Endothelial cell of hepatic sinusoid (primary cell): Measurements from ENCODE around the gene NPFF.

Experiments used
- in situ Hi-C: cut with HindIII; loops from 2 replicates; pipeline ENCODE4 v1.10.0; 2017; ENCODE audit warnings: low sequenced_read_pairs

NPFF gene

DNA sequence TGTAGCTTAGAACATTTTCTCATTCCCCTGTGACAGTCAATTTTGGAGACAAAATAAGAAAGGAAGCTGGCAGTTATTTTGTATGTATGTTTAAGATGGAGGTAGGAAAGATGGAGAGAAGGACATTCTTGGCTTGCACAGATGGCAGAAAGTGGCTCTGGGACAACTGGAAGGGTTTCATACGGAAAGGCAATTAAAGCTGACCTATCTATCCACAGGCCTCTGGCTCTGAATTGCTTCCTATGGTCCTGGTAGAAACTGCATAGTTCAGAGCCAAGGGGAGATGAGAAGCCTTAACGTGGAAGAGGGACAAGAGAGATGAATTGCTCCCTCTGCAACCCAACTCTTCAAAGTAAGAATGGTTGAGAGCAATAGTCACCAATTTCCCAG, 8.0 kb upstream of the NPFF start:
- in situ Hi-C loops, result no loop called here

DNA sequence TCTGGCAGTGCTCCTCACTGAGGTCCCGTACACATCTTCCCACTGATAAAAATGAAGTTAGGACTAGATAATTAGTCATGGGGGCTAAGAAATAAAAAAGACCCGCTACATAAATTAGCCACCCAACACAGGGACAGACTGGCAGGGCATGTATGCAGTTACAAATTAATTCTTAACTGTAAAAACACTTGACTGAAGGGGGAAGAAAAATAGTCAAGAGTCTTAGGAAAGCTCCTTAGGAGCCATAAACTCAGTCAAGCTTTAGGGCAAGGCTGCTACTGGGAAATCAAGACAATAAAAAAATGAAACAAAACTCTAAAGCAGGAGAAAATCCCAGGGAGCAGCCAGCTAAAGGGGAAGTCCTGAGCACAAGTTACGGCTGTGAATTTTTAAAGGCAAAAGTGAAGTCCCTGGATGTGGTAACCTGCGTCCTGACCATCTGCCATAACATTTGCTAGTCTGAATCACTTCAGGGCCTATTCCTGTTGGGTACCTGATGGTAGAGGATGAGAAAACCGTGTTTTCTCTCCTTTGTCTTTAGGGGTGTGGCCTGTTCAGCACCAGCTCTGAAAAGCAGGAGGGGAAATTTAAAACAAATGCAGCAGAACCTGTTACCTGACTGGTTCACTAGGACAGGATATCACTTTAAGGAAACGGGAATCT, 7.5 kb upstream of the NPFF start:
- in situ Hi-C loops, result loop anchor here (5.0 kb wide), 1 partner anchor 42 kb away; no protein-coding TSS in a partner anchor

DNA sequence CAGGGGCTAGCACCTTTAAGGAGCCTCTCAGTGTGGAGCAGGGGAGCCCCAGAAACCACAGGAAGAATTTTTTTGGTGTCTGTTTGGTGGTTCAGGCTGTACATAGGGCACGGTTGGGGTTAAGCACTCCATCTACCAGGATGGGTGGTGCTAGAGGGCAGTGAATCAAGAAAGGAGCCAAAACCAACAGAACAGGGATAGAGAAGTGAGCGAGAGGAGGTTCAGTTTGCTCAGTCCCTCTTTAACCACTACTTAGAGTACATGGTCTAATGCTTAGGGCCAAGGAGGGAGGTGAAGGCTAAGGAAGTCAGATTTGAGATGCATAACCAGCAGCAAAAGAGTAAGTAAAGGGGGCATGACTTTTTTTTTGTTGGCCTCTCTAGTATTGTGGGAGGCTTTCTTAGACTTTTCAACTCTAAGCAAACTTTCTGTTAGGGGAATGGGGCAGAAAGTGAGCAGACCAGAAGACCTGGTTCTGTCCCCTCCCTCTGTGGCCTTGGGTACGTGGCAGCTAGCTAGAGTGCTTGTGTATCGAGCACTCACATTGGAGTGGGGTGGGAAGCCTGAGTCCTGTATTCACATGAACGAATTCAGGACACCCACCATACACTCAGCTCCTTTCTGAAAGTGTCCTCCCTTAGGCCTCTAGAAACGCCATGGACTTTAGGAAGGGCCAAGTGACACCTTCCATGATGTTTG, 6.6 kb upstream of the NPFF start:
- in situ Hi-C loops, result loop anchor here (5.0 kb wide), 1 partner anchor 42 kb away; no protein-coding TSS in a partner anchor

DNA sequence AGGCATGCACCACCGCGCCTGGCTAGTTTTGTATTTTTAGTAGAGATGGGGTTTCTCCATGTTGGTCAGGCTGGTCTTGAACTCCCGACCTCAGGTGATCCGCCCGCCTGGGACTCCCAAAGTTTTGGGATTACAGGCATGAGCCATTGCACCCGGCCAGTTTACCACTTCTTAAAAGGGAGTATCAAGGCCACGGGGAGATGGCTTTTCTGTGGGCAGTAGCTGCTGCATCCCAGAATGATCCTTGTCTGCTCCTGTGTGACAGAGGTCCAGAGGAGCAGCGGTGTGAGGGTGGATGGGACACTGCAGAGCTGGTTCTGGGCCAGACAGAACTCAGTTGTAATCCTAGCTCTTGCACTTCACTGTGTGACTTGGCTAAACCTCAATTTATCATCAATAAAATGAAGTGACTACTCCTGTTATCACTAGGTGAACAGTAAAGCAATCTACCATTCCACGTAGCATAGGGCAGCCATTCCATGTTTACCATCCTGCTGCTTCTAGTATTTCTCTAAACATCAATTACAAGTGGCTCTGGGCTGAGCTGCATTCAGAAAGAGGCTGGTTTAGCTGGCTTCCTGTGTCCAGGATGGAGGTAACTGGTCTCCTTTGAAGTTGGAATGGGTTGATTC, 3.0 kb upstream of the NPFF start:
- in situ Hi-C loops, result loop anchor here (5.0 kb wide), 1 partner anchor 38 kb away; no protein-coding TSS in a partner anchor

DNA sequence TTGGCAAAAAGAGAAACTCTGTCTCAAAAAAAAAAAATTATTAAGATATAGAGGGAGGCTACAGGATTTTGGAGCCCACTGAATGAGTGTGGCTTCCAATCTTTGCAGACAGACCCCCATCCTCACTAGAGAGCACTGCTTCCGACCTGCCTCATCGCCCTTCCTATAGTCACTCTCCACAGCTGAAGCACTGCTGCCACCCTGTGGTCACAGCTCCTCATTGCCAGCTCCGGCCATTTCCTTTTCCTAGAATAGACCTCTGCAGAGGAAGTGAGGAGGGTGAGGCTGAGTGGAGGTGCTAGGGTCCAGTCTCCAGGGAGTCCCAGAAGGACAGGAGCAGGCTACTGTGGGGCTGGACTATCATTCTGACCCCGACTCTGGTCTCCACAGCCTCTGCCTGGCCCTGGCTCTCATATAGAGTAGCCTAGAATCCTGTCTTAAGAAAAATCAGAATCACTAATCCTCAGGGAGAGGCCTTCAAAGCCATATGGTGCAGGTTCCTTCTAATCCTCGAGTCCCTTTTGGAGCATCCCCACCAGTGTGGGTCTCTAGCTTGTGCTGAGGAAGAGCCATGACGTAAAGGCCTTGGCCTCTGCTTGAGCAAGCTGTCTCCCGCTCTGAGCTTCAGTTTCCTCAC, 1.4 kb upstream of the NPFF start:
- in situ Hi-C loops, result loop anchor here (10.0 kb wide), 1 partner anchor 164 kb away; no protein-coding TSS in a partner anchor

DNA sequence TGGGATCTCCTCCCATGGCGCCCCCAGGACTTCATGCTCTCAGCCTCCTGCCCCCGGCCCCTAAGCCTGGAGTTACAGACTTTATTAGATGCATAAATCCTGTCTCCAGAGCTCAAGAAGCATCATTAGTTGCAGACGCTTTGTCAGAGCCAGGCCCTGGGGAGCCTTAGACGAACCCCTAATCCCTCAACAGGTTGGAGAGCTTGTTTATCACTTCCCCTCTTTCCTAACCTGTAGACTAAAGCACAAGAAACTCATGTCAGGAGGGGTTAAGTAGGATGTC, 260 bp upstream of the NPFF start:
- in situ Hi-C loops, result loop anchor here (10.0 kb wide), 1 partner anchor 163 kb away; no protein-coding TSS in a partner anchor

DNA sequence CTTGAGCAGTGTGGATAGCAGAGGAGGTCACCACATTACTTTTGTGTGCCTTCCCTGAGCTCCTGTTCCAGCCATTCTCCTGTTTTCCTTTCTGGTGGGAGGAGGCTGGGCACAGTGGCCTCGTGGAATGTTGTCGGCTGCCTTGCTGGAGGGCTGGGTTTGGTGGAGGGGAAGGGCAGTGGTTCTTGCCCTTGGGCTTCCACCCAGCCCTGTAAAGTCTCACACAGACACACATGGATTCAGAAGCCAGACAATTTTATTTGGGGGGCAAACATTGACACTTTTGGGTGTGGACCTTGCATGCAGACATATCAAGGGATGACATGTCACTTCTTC, 866 bp downstream of the NPFF start:
- in situ Hi-C loops, result loop anchor here (10.0 kb wide), 1 partner anchor 162 kb away; no protein-coding TSS in a partner anchor

DNA sequence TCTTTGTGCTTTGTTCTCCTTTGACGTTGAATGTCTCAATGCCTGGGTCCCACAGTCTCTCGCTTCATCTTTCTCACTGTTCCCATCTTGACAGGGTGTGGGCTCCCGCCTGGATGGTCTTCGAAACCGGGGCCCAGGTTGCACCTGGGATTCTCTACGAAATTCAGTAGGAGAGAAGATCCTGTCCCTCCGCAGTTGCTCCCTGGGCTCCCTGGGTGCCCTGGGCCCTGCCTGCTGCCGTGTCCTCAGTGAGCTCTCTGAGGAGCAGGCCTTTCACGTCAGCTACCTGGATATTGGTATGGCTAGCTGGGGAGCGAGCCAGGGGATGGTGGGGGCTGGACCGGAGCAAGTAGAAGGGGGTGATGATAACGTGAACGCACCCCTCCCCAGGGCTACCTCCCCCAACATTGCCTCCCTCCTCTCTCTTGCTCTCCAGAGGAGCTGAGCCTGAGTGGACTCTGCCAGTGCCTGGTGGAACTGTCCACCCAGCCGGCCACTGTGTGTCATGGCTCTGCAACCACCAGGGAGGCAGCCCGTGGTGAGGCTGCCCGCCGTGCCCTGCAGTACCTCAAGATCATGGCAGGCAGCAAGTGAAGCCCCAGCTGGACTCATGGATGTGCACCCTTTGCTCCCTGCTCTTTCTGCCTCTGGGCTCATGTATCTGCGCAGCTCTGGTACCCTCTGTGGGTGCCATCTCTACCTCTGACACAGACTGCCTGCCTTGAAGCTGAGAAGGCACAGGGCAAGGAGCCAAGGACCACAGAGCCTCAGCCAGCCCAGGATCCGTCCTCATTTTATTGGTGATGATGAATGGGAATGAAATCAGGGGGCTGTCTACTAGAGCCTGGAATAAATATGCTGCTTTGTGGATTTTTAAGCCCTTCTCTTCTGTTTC, 1.5 kb downstream of the NPFF start:
- in situ Hi-C loops, result loop anchor here (10.0 kb wide), 1 partner anchor 161 kb away; no protein-coding TSS in a partner anchor

DNA sequence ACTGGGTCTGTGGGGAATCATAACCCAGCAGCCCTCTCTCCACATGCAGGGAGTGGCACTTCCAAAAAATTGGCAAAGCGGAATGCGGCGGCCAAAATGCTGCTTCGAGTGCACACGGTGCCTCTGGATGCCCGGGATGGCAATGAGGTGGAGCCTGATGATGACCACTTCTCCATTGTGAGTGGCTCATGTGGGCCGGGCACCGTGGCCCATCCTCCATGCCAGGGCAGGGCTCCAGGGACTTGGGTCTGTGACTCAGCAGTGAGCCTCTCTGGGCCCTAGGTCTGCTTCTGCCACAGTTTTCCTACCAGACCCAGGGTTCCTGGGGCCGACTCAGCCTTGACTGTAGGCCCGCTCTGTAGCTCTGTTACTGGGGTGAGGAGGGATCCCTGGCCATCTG, 2.2 kb downstream of the NPFF start:
- in situ Hi-C loops, result loop anchor here (10.0 kb wide), 1 partner anchor 160 kb away; no protein-coding TSS in a partner anchor

DNA sequence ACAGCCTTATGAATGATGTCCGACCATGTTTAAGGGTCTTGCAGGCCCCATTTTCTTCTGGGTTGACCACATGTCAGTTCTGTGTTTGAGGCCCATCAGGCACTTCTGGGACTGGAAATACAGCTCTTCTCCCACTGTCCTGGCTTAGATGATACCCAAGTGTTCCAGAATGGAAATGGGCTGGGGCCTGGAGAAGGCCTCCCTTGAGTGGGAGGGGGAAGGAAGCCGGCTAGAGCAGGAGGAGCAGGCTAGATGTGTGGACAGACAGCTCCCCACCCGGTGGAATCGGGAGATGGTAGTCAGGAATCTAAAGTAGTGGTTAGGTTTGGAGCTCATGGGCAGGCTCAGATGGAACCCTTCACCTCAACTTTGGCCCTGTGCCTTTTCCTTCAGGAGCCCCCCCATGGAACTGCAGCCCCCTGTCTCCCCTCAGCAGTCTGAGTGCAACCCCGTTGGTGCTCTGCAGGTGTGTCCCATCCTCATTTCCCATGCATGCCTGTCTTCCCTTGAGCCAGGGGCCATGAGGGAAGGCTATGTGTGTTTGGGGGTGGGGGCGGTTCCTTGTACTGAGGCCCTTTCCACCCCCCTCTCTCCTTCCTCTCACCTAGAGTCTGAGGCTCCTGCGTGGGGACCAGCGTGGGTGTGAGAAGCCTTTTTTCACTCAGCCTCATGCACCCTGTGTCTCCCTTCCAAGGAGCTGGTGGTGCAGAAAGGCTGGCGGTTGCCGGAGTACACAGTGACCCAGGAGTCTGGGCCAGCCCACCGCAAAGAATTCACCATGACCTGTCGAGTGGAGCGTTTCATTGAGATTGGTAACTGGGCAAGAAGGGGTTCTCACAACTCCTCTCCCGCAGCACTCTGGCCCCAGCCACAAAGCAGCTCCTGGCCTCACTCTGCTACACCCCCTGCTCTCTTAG, 3.0 kb downstream of the NPFF start:
- in situ Hi-C loops, result loop anchor here (10.0 kb wide), 1 partner anchor 159 kb away; no protein-coding TSS in a partner anchor

DNA sequence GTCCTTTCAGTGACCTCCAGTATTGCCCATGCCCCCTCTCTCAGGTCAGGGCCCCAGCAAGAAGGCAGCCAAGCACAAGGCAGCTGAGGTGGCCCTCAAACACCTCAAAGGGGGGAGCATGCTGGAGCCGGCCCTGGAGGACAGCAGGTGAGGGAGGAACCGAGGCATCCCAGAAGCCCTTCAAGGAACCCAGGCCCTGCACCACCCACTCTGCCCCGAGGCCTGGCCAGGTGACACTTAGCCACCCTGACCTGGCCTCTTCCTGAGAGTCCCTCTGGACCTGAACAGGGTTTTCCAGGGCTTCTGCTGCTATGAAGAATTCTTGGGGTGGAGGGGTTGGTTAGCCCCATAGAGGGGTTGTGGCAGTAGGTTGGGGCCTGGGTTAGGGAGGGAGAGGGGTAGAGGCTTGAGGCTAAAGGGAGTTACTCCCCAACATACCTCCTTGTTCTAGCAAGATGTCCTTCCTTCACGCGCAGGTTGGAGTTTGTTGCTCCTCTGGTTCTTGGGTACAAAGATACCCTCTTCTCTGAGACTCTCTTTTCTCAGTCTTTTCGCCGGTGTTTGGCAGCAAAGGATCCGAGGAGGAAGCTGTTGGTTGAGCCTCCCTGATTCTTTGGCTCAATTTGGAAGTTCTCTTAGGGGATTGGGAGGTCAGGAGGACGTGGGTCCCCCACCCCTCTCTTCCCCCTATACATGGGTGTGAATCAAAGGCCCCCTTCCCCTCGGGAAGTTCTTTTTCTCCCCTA, 4.1 kb downstream of the NPFF start:
- in situ Hi-C loops, result loop anchor here (10.0 kb wide), 1 partner anchor 158 kb away; no protein-coding TSS in a partner anchor

DNA sequence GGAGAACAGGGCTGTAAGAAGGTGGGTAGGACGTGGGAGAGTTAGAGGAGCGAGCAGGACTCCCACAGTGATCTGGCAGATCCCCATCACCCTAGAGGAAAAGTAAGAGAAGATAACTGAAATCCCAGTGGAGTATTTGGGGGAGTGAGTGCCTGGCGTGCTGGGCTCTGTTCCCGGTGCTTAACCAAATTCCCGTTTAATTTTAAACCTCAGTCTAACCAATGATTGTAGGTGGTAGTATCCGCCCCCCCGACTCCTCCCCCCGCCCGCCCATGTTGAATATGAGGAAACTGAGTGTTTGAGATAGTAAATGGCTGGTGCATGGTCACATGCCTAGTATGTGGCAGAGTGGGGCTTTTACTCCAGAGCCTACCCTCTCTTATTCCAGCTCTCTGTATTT, 5.0 kb downstream of the NPFF start:
- in situ Hi-C loops, result loop anchor here (10.0 kb wide), 1 partner anchor 158 kb away; no protein-coding TSS in a partner anchor

DNA sequence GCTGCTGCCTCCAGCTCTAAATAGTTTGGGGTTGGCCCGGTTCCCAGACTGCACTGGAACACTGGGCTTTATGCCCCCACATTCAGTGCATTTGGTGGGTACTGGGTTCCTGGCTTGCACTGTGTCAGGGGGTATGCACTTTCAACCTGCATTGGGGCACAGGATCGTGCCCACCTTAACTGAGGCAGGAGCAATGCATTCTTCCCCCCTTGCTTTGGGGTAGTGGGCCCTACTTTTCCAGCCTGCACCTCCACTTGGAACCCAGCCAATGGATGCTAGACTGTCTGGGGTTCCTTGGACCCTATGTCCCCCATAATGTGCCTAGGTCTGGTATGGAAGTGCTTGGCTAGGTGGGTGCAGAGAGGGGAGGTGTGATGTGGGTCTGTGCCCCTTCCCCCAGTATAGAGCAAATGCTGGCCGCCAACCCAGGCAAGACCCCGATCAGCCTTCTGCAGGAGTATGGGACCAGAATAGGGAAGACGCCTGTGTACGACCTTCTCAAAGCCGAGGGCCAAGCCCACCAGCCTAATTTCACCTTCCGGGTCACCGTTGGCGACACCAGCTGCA, 5.6 kb downstream of the NPFF start:
- in situ Hi-C loops, result loop anchor here (10.0 kb wide), 1 partner anchor 157 kb away; no protein-coding TSS in a partner anchor

DNA sequence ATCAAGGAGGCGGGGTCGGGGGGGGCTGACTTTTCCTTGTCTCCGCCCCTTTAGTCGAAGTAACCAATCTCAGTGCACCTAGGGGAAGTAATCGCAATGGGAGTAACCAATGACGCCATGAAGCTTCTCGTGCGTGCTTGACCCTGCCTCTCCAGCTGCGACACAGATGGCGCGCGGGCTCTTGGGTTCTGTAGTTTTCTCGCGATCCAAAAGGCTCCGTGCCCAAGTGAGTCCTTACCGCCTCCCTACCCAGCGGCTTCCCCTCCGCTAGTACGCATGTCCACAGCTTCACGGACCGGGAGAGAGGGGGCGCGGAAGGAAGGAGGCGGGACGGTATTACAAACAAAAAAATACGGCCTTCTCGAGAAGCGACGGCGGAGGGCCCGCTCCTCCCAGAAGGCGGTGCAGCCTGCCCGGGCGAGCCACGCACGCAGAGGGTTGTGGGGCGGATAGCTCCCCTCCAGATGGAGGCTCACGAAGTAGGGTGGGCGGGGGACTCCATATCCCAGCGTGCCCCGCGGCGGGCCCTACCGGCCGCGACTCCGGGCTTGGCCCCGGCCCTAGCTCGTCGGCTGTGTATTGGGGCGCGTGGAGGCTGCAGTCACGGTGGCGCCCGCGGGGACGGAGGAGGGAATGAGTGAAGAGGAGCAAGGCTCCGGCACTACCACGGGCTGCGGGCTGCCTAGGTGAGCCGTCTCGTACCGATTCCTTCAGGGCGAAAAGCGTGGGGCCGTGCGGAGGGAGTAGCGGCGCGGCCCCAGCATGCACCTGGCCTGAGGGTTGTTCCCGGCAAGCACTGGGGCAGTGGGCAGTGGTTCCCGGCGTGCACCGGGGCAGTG, 6.3 kb downstream of the NPFF start, which contains the start of gene TARBP2:
TSS of gene TARBP2 (plus strand) at position 508 of the 839 bp plus-strand sequence. CDS start at position 634, 126 bp downstream.
- in situ Hi-C loops, result loop anchor here (10.0 kb wide), 1 partner anchor 156 kb away; no protein-coding TSS in a partner anchor

DNA sequence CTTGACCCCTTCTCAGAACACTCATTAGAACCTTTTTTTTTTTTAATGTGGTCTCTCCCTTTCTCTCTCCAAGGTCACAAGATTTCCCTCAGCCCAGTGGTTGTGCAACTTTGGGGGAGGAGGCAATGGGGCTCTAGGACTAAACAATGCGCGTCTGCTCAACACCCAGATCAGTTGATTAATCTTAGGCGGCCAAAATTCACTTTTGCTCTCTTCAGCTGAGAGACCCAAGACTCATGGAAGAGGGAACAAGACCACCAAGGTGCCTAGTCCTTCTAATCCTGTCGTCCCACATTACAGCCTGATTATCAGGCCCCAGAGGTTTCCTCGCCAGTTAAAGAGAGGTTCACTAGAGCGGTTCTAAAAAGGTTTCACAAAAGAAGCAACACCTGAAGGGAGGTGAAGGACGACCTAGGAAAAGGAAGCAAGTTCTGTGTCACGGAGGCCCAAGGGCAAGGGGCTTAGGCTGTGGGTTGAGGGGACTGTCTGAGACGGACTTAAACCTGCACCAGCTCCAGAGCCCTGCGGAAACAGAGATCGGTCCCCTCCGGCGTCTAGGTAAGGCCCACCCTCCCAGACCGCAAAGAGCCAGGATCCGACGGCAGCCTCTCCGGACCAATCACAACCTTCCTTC, 7.0 kb downstream of the NPFF start:
- in situ Hi-C loops, result loop anchor here (10.0 kb wide), 1 partner anchor 155 kb away; no protein-coding TSS in a partner anchor
